Esophagus muscularis mucosa (tissue), 4 donors: ENCODE measurements around the gene HSPB7. TPM values are rescaled to one million over a fixed set of nuclear protein-coding genes. Genes with fewer than 3 reads are reported as not detected.

Experiments used
- DNase-seq: peaks from one replicate; pipeline ENCODE4 v3.0.0-alpha.2; 2017; ENCODE audit errors: extremely low spot score
- H3K27ac ChIP-seq, 4 donors: fragments of 200-600 bp; sonication (generic); replicated peaks in 1 of 4; 1 replicate in 3 of 4; 2 replicates in 1 of 4; pipeline ENCODE4 v1.5.1; 2016 to 2019; ENCODE audit warnings: mild to moderate bottlenecking in 1 of 4
- H3K27me3 ChIP-seq, 4 donors: fragments of 200-600 bp; sonication (generic); one replicate each; pipeline versions ENCODE4 v1.5.1 to v1.6.0; 2016 to 2019
- H3K36me3 ChIP-seq, 4 donors: fragments of 200-600 bp; sonication (generic); one replicate each; pipeline ENCODE4 v1.5.1; 2016 to 2019
- H3K4me1 ChIP-seq, 4 donors: fragments of 200-600 bp; sonication (generic); one replicate each; pipeline ENCODE4 v1.5.1; 2016 to 2019
- H3K4me3 ChIP-seq, 4 donors: fragments of 200-600 bp; sonication (generic); 1 replicate in 2 of 4; 2 replicates in 2 of 4; pipeline ENCODE4 v1.5.1; 2016 to 2019; ENCODE audit warnings: mild to moderate bottlenecking in 4 of 4, moderate library complexity in 1 of 4
- H3K9me3 ChIP-seq, 4 donors: fragments of 200-600 bp; sonication (generic); 1 replicate in 3 of 4; 2 replicates in 1 of 4; pipeline ENCODE4 v1.5.1; 2016 to 2019
- CTCF ChIP-seq, 3 experiments: fragments of 200-600 bp in 2 of 3; fragments of 450-650 bp in 1 of 3; sonication (generic) in 2 of 3; IDR thresholded peaks; one replicate each; pipeline ENCODE4 v1.5.1; 2017 to 2019; ENCODE audit warnings: antibody characterized with exemption in 3 of 3, mild to moderate bottlenecking in 2 of 3, moderate library complexity in 1 of 3
- EP300 ChIP-seq: sonication (generic); formaldehyde crosslinking; IDR thresholded peaks from one replicate; pipeline ENCODE4 v1.6.1; 2017; ENCODE audit warnings: antibody characterized with exemption
- POLR2A ChIP-seq: fragments of 450-650 bp; IDR thresholded peaks from one replicate; pipeline ENCODE4 v1.6.1; 2017; ENCODE audit warnings: antibody characterized with exemption, moderate library complexity, mild to moderate bottlenecking, low read depth
- POLR2AphosphoS5 ChIP-seq, 2 donors: sonication (generic); formaldehyde crosslinking; IDR thresholded peaks; one replicate each; pipeline ENCODE4 v1.6.1; 2017; ENCODE audit warnings: antibody characterized with exemption in 2 of 2
- WGBS: methylation state at CpG from one replicate; pipeline ENCODE4 v1.1.5; 2018; 5-methylcytosine and 5-hydroxymethylcytosine counted together
- intact Hi-C: fragments of 100-400 bp; cut with DNase I; formaldehyde crosslinking; loops from one replicate; pipeline ENCODE4 v1.15.1; 2023
- total RNA-seq, 4 donors: library from RNA; depleted of rRNA; stranded (reverse); fragments of >200 nt; gene quantifications; one replicate each; pipeline versions ENCODE4 v1.1.0 to v1.2.1, GENCODE V29; 2016

The HSPB7 gene
- total RNA-seq, 4 donors from 2014 or later: 111 to 408 (median 279) TPM

- H3K9me3 ChIP-seq: no peaks in the 10 kb centered on the region
- TF ChIP-seq CTCF (IDR thresholded peaks at IDR 0.05) (peak in 1 of 3 experiments; percentile 12), EP300 (no peak)
- no peak for DNase-seq
- peaks cover 8 to 12% (median 12%) of the 10 kb centered on the region in 4 donors for H3K4me1 ChIP-seq
- no peaks in the 10 kb centered on the region for H3K27me3 ChIP-seq
- intact Hi-C loops: no loop called here
- H3K27ac ChIP-seq: no peak overlapping the region
- WGBS: 0% methylated on average over 5 of the region's 25 CpGs
- H3K4me3 ChIP-seq: peak overlapping the region; percentile 53 to 61 (median 55)
- H3K36me3 ChIP-seq: no peaks in the 10 kb centered on the region
These were observed 30.8 kb upstream of the HSPB7 start for GRCh38 chr1:16048573-16049189.

GRCh38 chr1:16047791-16048475, 30.1 kb upstream of the HSPB7 start:
- intact Hi-C loops: no loop called here
- H3K4me3 ChIP-seq: peak overlapping the region in 3 of 4 donors; percentile 53 to 57 (median 53)
- H3K4me1 ChIP-seq: peaks cover 8 to 12% (median 12%) of the 10 kb centered on the region in 4 donors
- no peak overlapping the region for H3K27ac ChIP-seq
- H3K36me3 ChIP-seq: no peaks in the 10 kb centered on the region
- H3K9me3 ChIP-seq: no peaks in the 10 kb centered on the region
- WGBS: 81% methylated on average over 8 of the region's 19 CpGs
- H3K27me3 ChIP-seq: no peaks in the 10 kb centered on the region
- no peak for DNase-seq
- TF ChIP-seq POLR2AphosphoS5 (IDR thresholded peaks at IDR 0.05) (no peak), EP300 (no peak), POLR2A (no peak), CTCF (IDR thresholded peaks at IDR 0.05) (no peak)

- Histone ChIP-seq H3K27ac (no peak overlapping the region), H3K27me3 (no peaks in the 10 kb centered on the region), H3K4me1 (peaks cover 8 to 12% (median 12%) of the 10 kb centered on the region in 4 donors), H3K9me3 (no peaks in the 10 kb centered on the region), H3K36me3 (no peaks in the 10 kb centered on the region), H3K4me3 (no peak overlapping the region)
- intact Hi-C loops: no loop called here
- TF ChIP-seq CTCF (IDR thresholded peaks at IDR 0.05): no peak
- no peak for TF ChIP-seq EP300
- no peak for TF ChIP-seq POLR2A
- no peak for TF ChIP-seq POLR2AphosphoS5 (IDR thresholded peaks at IDR 0.05)
- WGBS: 79% methylated on average over 6 of the region's 7 CpGs
- DNase-seq: no peak
These were observed 29.0 kb upstream of the HSPB7 start for GRCh38 chr1:16046842-16047241.

GRCh38 chr1:16043950-16044349, 26.1 kb upstream of the HSPB7 start:
- H3K4me1 ChIP-seq: peaks cover 6 to 10% (median 10%) of the 10 kb centered on the region in 4 donors
- intact Hi-C loops: no loop called here

More at GRCh38 chr1:16043950-16044349, 26.1 kb upstream of the HSPB7 start:
- no peaks in the 10 kb centered on the region for H3K36me3 ChIP-seq
- TF ChIP-seq POLR2AphosphoS5 (IDR thresholded peaks at IDR 0.05): no peak
- TF ChIP-seq CTCF (IDR thresholded peaks at IDR 0.05): no peak
- TF ChIP-seq POLR2A: no peak
- TF ChIP-seq EP300: no peak
- no peak overlapping the region for H3K27ac ChIP-seq
- no peak for DNase-seq
- H3K4me3 ChIP-seq: no peak overlapping the region
- no peaks in the 10 kb centered on the region for H3K9me3 ChIP-seq
- 100% methylated on average over 3 of the region's 5 CpGs for WGBS
- H3K27me3 ChIP-seq: no peaks in the 10 kb centered on the region
